Medulla oblongata (tissue), 1 donor: ENCODE measurements around the gene MAGED4B.
"Not testable (repeated sequence)": the region's sequence is repeated elsewhere in the genome, so short reads cannot be mapped to it uniquely, and the experiment has no call there.

Source experiments
- DNase-seq: peaks from one replicate; pipeline ENCODE4 v3.0.0-alpha.2; 2015; ENCODE audit errors: extremely low spot score

Gene MAGED4B, protein sequence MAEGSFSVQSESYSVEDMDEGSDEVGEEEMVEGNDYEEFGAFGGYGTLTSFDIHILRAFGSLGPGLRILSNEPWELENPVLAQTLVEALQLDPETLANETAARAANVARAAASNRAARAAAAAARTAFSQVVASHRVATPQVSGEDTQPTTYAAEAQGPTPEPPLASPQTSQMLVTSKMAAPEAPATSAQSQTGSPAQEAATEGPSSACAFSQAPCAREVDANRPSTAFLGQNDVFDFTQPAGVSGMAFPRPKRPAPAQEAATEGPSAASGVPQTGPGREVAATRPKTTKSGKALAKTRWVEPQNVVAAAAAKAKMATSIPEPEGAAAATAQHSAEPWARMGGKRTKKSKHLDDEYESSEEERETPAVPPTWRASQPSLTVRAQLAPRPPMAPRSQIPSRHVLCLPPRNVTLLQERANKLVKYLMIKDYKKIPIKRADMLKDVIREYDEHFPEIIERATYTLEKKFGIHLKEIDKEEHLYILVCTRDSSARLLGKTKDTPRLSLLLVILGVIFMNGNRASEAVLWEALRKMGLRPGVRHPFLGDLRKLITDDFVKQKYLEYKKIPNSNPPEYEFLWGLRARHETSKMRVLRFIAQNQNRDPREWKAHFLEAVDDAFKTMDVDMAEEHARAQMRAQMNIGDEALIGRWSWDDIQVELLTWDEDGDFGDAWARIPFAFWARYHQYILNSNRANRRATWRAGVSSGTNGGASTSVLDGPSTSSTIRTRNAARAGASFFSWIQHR

DNA sequence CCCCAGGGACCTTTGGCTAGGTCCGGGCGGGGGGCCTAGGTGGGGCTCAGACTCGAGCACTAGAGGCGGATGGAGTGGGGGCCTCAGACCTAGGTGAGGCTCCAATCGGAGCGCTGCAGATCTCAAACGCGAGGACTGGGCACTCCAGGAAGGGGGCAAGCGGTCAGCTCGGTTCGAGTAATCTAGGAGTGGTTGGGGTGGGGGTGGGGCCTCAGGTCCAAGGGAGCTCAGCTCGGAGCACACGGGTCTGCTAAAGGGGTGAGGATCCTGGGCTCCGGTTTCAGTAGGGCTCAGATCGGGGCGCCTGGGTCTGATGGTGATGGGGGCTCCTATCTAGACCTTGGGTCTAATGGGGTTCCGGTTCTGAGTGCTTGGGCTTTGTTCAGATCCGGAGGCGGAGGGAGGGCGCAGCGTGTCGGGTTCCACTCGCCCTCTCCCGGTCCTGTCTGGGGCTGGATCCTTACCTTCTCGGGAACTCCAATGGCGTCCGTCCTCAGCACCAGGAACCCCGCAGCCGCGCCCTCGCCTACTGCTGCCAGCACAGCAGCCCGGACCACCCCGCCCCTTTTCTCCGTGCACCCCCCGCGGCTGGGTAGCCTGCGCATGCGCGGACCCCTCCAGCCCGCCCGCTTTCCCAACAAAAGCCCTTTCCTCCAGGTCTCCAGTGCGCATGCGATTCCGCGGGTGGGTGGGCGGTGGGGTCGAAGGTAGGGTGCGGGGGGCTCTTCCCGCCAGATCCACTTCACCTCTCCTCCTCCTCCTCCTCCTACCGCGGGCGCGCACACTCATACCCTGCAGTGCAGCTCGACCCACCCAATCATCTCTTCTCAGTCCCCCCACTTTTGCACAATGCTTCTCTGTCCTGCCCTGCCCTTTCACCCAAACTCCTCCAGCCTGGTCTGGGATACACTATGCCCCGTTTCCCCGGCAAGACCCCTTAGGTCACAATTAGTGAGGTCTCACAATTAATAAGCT, at the start of gene MAGED4B:
MAGED4B (minus strand) TSS at position 518 of the 975 bp plus-strand sequence. CDS start 1,011 bp downstream, outside the sequence.
- not testable (repeated sequence) for DNase-seq

DNA sequence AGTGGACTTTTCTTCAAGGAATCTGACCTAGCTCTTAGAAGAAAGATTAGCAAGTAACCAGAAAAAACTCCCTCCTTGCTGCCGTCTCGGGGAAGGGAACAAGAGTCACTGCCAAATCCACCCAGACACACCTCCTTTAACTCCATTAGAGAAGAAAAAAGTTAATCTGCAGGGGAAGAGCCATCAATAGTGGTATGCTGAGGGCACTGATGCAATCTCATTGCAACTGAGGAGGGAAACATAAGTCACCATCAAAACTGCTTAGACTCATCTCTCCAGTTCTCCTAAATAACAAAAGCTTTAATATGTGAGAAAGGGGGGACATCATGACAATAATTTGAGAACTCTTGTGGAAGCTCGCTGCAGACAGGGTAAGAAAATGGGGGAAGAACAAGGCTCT, 49.3 kb upstream of the MAGED4B start:
- no peak for DNase-seq

DNA sequence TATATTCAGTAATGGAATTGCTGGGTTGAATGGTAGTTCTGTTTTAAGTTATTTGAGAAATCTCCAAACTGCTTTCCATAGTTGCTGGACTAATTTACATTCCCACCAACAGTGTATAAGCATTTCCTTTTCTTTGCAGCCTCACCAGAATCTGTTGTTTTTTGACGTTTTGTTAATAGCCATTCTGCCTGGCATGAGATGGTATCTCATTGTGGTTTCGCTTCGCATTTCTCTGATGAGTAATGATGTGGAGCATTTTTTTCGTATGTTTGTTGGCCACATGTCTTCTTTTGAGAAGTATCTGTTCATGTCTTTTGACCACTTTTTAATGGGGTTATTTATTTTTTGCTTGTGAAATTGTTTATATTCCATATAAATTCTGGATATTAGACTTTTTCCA, 13.6 kb upstream of the MAGED4B start:
- DNase-seq = no peak

DNA sequence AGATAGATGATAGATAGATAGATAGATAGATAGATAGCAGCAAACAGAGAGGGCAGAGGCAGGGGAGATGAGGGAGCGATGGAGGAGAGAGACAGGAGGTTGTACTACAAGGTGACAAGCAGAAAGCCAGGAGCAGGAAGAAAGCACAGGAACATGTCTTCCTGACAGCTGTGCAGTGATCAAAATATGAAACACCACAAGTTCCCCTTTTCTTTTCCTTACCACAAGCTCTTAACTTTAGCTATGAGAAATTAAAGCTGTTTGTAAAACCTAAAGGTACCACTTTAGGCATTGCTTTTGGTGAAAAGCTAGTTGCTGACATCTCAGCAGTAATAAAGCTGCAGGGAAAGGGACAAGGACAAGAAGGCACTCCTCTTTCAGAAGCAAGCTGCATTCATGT, 9.1 kb upstream of the MAGED4B start:
- no peak for DNase-seq

DNA sequence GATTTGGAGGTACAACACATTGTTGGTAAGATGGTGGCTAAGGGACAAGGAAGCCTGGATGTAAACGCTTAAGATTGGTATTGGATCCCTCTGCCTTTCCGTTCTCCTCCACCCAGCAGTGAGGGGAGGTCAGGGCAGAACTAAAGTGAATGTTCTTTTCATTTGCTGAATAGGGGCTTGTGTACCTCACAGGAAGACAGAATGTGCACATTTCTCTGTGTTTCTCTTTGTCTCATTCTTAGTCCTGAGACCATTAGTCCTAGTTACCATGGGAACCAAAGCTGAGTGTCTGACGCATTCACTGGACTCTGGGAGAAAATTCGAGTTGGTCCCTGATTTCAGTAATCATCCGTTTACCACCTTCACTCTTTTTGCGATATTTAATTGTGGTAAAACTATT, 26.7 kb downstream of the MAGED4B start:
- DNase-seq = not testable (repeated sequence)

DNA sequence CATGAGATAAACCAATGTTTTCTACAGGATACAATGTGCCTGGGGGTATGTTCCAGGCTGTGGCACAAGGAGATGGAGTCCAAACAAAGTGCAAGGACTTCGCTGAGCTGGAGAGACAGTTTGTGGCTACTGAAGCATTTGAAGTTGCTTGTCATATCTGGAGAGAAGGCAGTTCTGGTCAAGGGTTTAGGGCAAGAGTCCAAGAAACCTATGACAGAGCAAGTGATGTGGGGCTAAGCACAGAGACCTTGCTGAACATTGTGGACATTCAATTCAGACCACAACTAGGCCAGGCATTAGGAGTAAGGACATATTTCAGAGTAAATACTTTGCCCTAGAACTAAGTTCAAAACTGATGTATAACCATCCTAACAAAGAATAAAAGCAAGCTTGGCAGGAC, 34.8 kb downstream of the MAGED4B start:
- no peak for DNase-seq

DNA sequence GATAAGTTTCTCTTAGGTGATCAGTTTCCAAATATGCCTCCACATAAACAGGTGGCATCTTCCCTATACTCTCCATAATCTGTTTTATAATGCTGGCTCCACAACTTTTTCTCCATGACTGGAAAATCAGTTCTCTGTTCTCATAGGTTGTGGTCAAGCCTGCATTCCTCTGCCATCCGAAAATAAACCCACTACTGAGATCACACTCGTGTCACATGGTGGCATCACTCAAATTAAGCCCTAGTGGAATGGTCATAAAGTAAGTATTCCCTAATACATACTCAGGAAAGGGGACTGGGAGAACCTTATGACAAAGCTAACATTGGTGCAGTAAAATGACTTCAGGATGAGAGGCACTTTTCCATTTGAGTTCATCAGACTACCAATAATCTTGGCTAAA, 37.6 kb downstream of the MAGED4B start:
- no peak for DNase-seq

DNA sequence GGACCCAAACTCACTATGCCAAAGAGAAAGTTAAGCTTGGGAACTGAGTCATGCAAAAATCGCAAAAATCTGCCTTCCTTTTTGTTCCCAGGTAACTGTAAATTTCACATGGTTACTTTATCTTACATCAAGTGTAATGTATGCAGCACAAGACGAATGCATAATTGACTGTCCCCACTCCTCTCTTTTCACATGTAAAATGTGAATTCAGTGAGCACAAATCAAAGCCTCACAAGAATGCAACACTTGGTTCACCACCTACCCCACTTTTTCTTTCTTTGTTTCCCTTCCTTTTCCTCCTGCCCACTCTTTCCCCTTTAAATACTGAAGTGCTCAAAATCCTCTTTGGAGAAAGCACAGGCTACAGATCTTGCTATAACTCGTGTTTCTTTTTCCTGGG, 53.2 kb downstream of the MAGED4B start:
- DNase-seq = no peak
